GM12878 (cell line): ENCODE results near the gene LPAR6. TPM values are rescaled to one million over a fixed set of nuclear protein-coding genes. Genes with fewer than 3 reads are reported as not detected.

ENCODE experiments used
- BCLAF1 ChIP-seq: fragments of 450-650 bp; IDR thresholded peaks from 2 replicates; pipeline ENCODE4 v1.6.1; 2017; ENCODE audit warnings: antibody characterized with exemption, mild to moderate bottlenecking, moderate library complexity
- NFXL1 ChIP-seq: fragments of 450-650 bp; IDR thresholded peaks from 2 replicates; pipeline ENCODE4 v1.6.1; 2017; ENCODE audit warnings: antibody characterized with exemption, mild to moderate bottlenecking, borderline replicate concordance
- TCF7 ChIP-seq: IDR thresholded peaks from 2 replicates; pipeline ENCODE4 v1.6.1; 2014; ENCODE audit warnings: antibody characterized with exemption, borderline replicate concordance
- YBX1 ChIP-seq: fragments of 450-650 bp; IDR thresholded peaks from 2 replicates; pipeline ENCODE4 v1.6.1; 2016; ENCODE audit warnings: antibody characterized with exemption
- ZBTB4 ChIP-seq: fragments of 450-650 bp; formaldehyde crosslinking; IDR thresholded peaks from 2 replicates; pipeline ENCODE4 v1.4.0; 2022; ENCODE audit warnings: mild to moderate bottlenecking, moderate library complexity
- ZNF217 ChIP-seq: fragments of 450-650 bp; IDR thresholded peaks from 2 replicates; pipeline ENCODE4 v1.6.1; 2017; ENCODE audit warnings: antibody characterized with exemption, mild to moderate bottlenecking
- ZNF592 ChIP-seq: fragments of 450-650 bp; IDR thresholded peaks from 2 replicates; pipeline ENCODE4 v1.6.1; 2017; ENCODE audit warnings: mild to moderate bottlenecking, moderate library complexity
- polyA plus RNA-seq, 11 experiments: library from polyadenylated mRNA; depleted of rRNA in 4 of 11; unstranded in 6 of 11; stranded (reverse) in 5 of 11; fragments of >200 nt; fragmentation: Nextera tagmentation in 4 of 11; fragmentation: Illumina TruSeq in 1 of 11; extraction: Ambion mirVana in 4 of 11; extraction: Trizol in 1 of 11; gene quantifications; 1 replicate in 1 of 11; 2 replicates in 10 of 11; pipeline versions ENCODE4 v1.2.1 to v1.2.3, GENCODE V29; 2011 to 2016; ENCODE audit warnings: inconsistent platforms in 2 of 11, missing spikeins in 2 of 11, low read depth in 1 of 11
- total RNA-seq, 4 experiments: library from RNA; depleted of rRNA in 3 of 4; stranded (reverse); fragments of >200 nt in 3 of 4; fragmentation: Illumina TruSeq in 1 of 4; extraction: Trizol in 1 of 4; gene quantifications; 2 replicates each; pipeline versions ENCODE4 v1.2.1 to v1.2.3, GENCODE V29; 2013 to 2021

LPAR6 gene
- total and polyA plus RNA-seq, 10 of the 15 experiments (the other 5 are each of a cell fraction or from before 2014, with no cell fraction given), result 1.4 to 4.2 (median 2.8) TPM

- no peak for TF ChIP-seq YBX1
- no peak for TF ChIP-seq BCLAF1
- TF ChIP-seq TCF7, result no peak
- no peak for TF ChIP-seq ZNF217
- TF ChIP-seq NFXL1, result no peak
- TF ChIP-seq ZBTB4 (CRISPR knock-in tag), result no peak
- no peak for TF ChIP-seq ZNF592
Observed at GRCh38 chr13:48449656-48450055, 36.7 kb upstream of the LPAR6 start (continued).
